Left lobe of liver (tissue), 2 donors: Measurements from ENCODE around the gene CABS1. TPM values are rescaled to one million over a fixed set of nuclear protein-coding genes. Genes with fewer than 3 reads are reported as not detected.

Experiments
- ATAC-seq: fragments of 200-7000 bp; cut with Tn5 transposase; one replicate; pipeline ENCODE4 v1.9.1; 2020; ENCODE audit warnings: mild to moderate bottlenecking, moderate library complexity
- DNase-seq: peaks from one replicate; pipeline ENCODE4 v3.0.0-alpha.2; 2020; ENCODE audit warnings: low spot score
- total RNA-seq: library from RNA; stranded (reverse); gene quantifications from one replicate; pipeline ENCODE4 v1.2.1, GENCODE V29; 2021
- donor health status: DM: no; HTN: no; CAD: no; lungs with moderate emphysema.
- donor health status: DM: no; HTN: yes; CAD: no.

CABS1 gene
- total RNA-seq, 1 donor from 2014 or later, result not detected

GRCh38 chr4:70380578-70380977 lies 45.8 kb downstream of the CABS1 start:
- DNase-seq, result no peak

GRCh38 chr4:70382691-70383181 lies 48.0 kb downstream of the CABS1 start, which contains the start of gene SMR3B:
SMR3B (plus strand) TSS chr4:70383131; CDS start chr4:70384511, 1,380 bp downstream.
- DNase-seq, result no peak
- no peak for ATAC-seq

More at GRCh38 chr4:70380578-70380977, 45.8 kb downstream of the CABS1 start:
- ATAC-seq, result no peak

Other genes with a start within 250 kb of the CABS1 start
- not detected for gene PRR27, start 180.7 kb upstream of the CABS1 start, total RNA-seq
- gene ODAM, start 139.3 kb upstream of the CABS1 start, total RNA-seq, result not detected
- gene FDCSP, start 108.9 kb upstream of the CABS1 start, total RNA-seq, result not detected
- gene CSN3, start 92.4 kb upstream of the CABS1 start, total RNA-seq, result not detected
- not detected for gene SMR3A, start 25.8 kb downstream of the CABS1 start, total RNA-seq
- gene SMR3B, start 48.1 kb downstream of the CABS1 start, total RNA-seq, result not detected
- gene OPRPN, start 63.0 kb downstream of the CABS1 start, total RNA-seq, result 0.40 TPM
- not detected for gene MUC7, start 137.2 kb downstream of the CABS1 start, total RNA-seq
- gene AMTN, start 183.6 kb downstream of the CABS1 start, total RNA-seq, result not detected